ENCODE results near the gene FOXO1.

GRCh38 chr13:40592035-40592434 is 74.4 kb downstream of the FOXO1 start:
- TF ChIP-seq CTCF (IDR thresholded peaks at IDR 0.05), result no peak
- TF ChIP-seq POLR2A (IDR thresholded peaks at IDR 0.05), result no peak
